ENCODE results near the gene SERTAD1. TPM values are rescaled to one million over a fixed set of nuclear protein-coding genes. Genes with fewer than 3 reads are reported as not detected.
"Not testable (repeated sequence)": the region's sequence is repeated elsewhere in the genome, so short reads cannot be mapped to it uniquely, and the experiment has no call there.

Gene SERTAD1
- total and polyA plus RNA-seq, 4 experiments from 2014 or later, result 5.4 to 11.3 (median 10.6) TPM

DNA sequence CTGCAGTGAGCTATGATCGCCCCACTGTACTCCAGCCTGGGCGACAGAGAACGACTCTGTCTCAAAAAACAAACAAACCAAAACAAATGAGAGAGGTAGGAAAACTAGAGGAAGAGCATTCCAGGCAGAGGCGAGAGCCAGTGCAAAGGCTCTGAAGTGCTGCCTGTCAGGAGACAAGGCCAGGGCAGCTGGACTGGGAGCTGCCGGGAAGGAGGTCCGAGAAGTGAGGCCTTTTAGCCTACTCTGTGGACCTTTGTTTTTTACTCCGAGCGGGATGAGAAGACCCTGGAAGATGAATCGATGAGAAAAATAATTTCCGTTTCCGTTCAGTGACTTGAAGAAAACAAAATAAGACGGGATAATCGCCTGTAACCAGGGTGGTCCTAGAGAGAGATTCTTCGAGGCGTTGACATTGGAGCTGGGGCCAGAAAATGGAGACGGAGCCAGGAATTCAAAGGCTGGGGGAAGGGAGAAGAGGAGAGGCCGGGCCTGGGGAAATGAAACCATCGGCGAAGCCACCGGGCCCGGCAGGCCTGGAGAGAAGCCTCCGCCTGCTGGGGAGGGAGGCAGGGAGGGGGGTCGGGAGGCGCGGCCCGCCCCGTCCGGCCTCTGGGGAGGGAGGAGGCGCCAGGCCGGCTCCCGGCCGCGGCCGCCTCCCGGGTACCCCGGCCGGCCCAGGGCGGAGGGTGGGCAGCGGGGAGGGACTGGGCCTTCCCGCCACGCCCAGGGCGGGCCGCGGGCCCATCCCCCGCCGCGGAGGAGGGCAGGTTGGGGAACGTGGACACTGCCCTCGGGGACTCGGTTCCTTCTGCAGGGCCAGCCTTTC, 7.8 kb upstream of the SERTAD1 start:
- POLR2A ChIA-PET (ENCODE audit: partially characterized antibody), result interaction anchor here (0.9 to 4.3 kb wide), 7 partner anchors 8 to 177 kb away, joined by 3 to 34 read pairs (median 4); partner anchors contain the start of genes PLD3, SERTAD1 and SERTAD3
- intact Hi-C loops (cut with micrococcal nuclease), result loop anchor here (1.0 kb wide), 1 partner anchor 10 kb away; no protein-coding TSS in a partner anchor

DNA sequence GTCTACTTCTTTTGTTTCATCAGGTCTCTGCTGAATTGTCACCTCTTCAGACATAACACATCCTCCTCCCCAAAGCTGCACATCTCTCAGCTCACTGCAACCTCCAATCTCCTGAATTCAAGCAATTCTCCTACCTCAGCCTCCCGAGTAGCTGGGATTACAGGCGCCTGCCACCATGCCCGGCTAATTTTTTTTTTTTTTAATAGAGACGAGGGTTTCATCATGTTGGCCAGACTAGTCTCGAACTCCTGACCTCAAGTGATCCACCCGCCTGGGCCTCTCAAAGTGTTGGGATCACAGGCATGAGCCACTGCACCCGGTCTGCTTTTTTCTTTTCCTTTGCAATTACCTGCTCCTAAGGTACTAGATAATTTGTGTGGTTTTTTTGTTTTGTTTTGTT, 7.0 kb upstream of the SERTAD1 start:
- H3K27me3 Mint-ChIP-seq; intact Hi-C loops (cut with micrococcal nuclease); H3K9me3 Mint-ChIP-seq; DNase-seq; H3K27ac ChIP-seq (ENCODE audit: low read depth, low read length); H3K36me3 ChIP-seq (ENCODE audit: insufficient read depth, low read length); H3K36me3 Mint-ChIP-seq; H3K4me1 Mint-ChIP-seq; H3K9me3 ChIP-seq (ENCODE audit: control insufficient read depth in 1 of 2, low read length in 2 of 2); H3K4me3 ChIP-seq (ENCODE audit: low read length in 2 of 2); H3K27me3 ChIP-seq (ENCODE audit: insufficient read depth, low read length): not testable (repeated sequence)
- POLR2A ChIA-PET (ENCODE audit: partially characterized antibody), result interaction anchor here (0.6 to 4.3 kb wide), 3 partner anchors 8 to 84 kb away, joined by 3 to 34 read pairs (median 12); partner anchors contain the start of genes PLD3 and SERTAD3
- H3K4me1 ChIP-seq (ENCODE audit: insufficient read depth, low read length), result peaks cover 13% of the 10 kb centered on the region
- Mint-ChIP-seq H3K4me3 (peak overlapping the region; percentile 21 to 97 (median 89)), H3K27ac (peak overlapping the region in 4 of 7 donors; percentile 76 to 98 (median 96))
- CTCF ChIA-PET (ENCODE audit: partially characterized antibody), result interaction anchor here (1.2 to 1.6 kb wide), 2 partner anchors 12 to 31 kb away, joined by 6 to 9 read pairs; no protein-coding TSS in a partner anchor

More for the DNA sequence above, 7.8 kb upstream of the SERTAD1 start:
- DNase-seq, result peak; percentile 45 to 65 (median 48)
- H3K4me1 Mint-ChIP-seq, result peaks cover 5 to 10% (median 7%) of the 10 kb centered on the region in 4 donors
- no peaks in the 10 kb centered on the region for H3K36me3 ChIP-seq (ENCODE audit: insufficient read depth, low read length)
- peaks cover 0 to 1% of the 10 kb centered on the region in 2 donors for H3K36me3 Mint-ChIP-seq
- CTCF ChIA-PET (ENCODE audit: partially characterized antibody), result interaction anchor here (1.2 to 1.6 kb wide), 2 partner anchors 13 to 30 kb away, joined by 6 to 9 read pairs; no protein-coding TSS in a partner anchor
- H3K4me3 ChIP-seq (ENCODE audit: low read length in 2 of 2), result peak overlapping the region; percentile 30 to 58
- H3K4me1 ChIP-seq (ENCODE audit: insufficient read depth, low read length), result peaks cover 13% of the 10 kb centered on the region
- H3K4me3 Mint-ChIP-seq, result peak overlapping the region; percentile 87 to 97 (median 92)
- H3K27ac Mint-ChIP-seq, result peak overlapping the region; percentile 76 to 98 (median 97)
- no peaks in the 10 kb centered on the region for H3K27me3 ChIP-seq (ENCODE audit: insufficient read depth, low read length)
- H3K9me3 ChIP-seq (ENCODE audit: control insufficient read depth in 1 of 2, low read length in 2 of 2), result no peaks in the 10 kb centered on the region
- H3K9me3 Mint-ChIP-seq, result no peaks in the 10 kb centered on the region
- peak overlapping the region; percentile 69 for H3K27ac ChIP-seq (ENCODE audit: low read depth, low read length)
- H3K27me3 Mint-ChIP-seq, result no peaks in the 10 kb centered on the region

GRCh38 chr19:40431698-40432097, 5.9 kb upstream of the SERTAD1 start:
- Mint-ChIP-seq H3K27me3 (no peaks in the 10 kb centered on the region), H3K9me3 (no peaks in the 10 kb centered on the region), H3K4me3 (peak overlapping the region in 2 of 8 donors; percentile 17 to 44), H3K36me3 (no peaks in the 10 kb centered on the region), H3K4me1 (peaks cover 5 to 10% (median 7%) of the 10 kb centered on the region in 4 donors), H3K27ac (peak overlapping the region in 1 of 7 donors; percentile 7)
- H3K9me3 ChIP-seq (ENCODE audit: control insufficient read depth in 1 of 2, low read length in 2 of 2), result no peaks in the 10 kb centered on the region
- no peaks in the 10 kb centered on the region for H3K36me3 ChIP-seq (ENCODE audit: insufficient read depth, low read length)
- CTCF ChIA-PET (ENCODE audit: partially characterized antibody), result interaction anchor here (1.3 kb wide), 1 partner anchor 98 kb away, joined by 4 read pairs; no protein-coding TSS in a partner anchor
- H3K27me3 ChIP-seq (ENCODE audit: insufficient read depth, low read length), result no peaks in the 10 kb centered on the region
- H3K27ac ChIP-seq (ENCODE audit: low read depth, low read length), result no peak overlapping the region
- peaks cover 13% of the 10 kb centered on the region for H3K4me1 ChIP-seq (ENCODE audit: insufficient read depth, low read length)
- intact Hi-C loops (cut with micrococcal nuclease), result no loop called here
- H3K4me3 ChIP-seq (ENCODE audit: low read length in 2 of 2), result no peak overlapping the region
- no peak for DNase-seq
- POLR2A ChIA-PET (ENCODE audit: partially characterized antibody), result interaction anchor here (4.3 kb wide), 1 partner anchor 11 kb away, joined by 34 read pairs; the partner anchor contains the start of gene SERTAD3

GRCh38 chr19:40430242-40430641, 4.5 kb upstream of the SERTAD1 start:
- H3K4me3 Mint-ChIP-seq; H3K36me3 ChIP-seq (ENCODE audit: insufficient read depth, low read length); H3K36me3 Mint-ChIP-seq; DNase-seq; H3K4me3 ChIP-seq (ENCODE audit: low read length in 2 of 2); intact Hi-C loops (cut with micrococcal nuclease); H3K9me3 ChIP-seq (ENCODE audit: control insufficient read depth in 1 of 2, low read length in 2 of 2); H3K27me3 Mint-ChIP-seq; H3K27ac ChIP-seq (ENCODE audit: low read depth, low read length); H3K27me3 ChIP-seq (ENCODE audit: insufficient read depth, low read length); H3K9me3 Mint-ChIP-seq; H3K27ac Mint-ChIP-seq: not testable (repeated sequence)
- ChIA-PET POLR2A (ENCODE audit: partially characterized antibody) (interaction anchor here (1.7 kb wide), 1 partner anchor 13 kb away, joined by 5 read pairs; no protein-coding TSS in a partner anchor), CTCF (ENCODE audit: partially characterized antibody) (interaction anchor here (0.9 to 1.0 kb wide), 2 partner anchors 10 kb away, joined by 4 read pairs; no protein-coding TSS in a partner anchor)
- H3K4me1 Mint-ChIP-seq, result peaks cover 8 to 21% (median 13%) of the 10 kb centered on the region in 4 donors
- peaks cover 18% of the 10 kb centered on the region for H3K4me1 ChIP-seq (ENCODE audit: insufficient read depth, low read length)

DNA sequence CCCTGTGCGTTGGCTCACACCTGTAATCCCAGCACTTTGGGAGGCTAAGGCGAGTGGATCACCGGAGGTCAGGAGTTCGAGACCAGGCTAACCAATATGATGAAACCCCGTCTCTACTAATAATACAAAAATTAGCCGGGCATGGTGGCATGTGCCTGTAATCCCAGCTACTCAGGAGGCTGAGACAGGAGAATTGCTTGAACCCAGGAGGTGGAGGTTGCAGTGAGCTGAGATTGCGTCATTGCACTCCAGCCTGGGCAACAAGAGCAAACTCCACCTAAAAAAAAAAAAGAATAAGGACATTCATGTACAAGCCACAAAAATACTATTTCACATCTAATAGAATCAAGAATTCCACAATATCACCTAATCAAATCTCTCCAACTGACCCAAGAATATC, 2.4 kb upstream of the SERTAD1 start:
- H3K4me3 ChIP-seq (ENCODE audit: low read length in 2 of 2); DNase-seq; H3K27me3 ChIP-seq (ENCODE audit: insufficient read depth, low read length); H3K9me3 ChIP-seq (ENCODE audit: control insufficient read depth in 1 of 2, low read length in 2 of 2); H3K27ac Mint-ChIP-seq; H3K36me3 ChIP-seq (ENCODE audit: insufficient read depth, low read length); H3K27ac ChIP-seq (ENCODE audit: low read depth, low read length); H3K9me3 Mint-ChIP-seq; H3K27me3 Mint-ChIP-seq: not testable (repeated sequence)
- ChIA-PET POLR2A (ENCODE audit: partially characterized antibody) (interaction anchor here (8.9 kb wide), 1 partner anchor 13 kb away, joined by 227 read pairs; the partner anchor contains the start of gene SERTAD3), CTCF (ENCODE audit: partially characterized antibody) (interaction anchor here (3.1 kb wide), 1 partner anchor 37 kb away, joined by 24 read pairs; the partner anchor contains the start of gene BLVRB)
- peaks cover 9 to 28% (median 17%) of the 10 kb centered on the region in 4 donors for H3K4me1 Mint-ChIP-seq
- peaks cover 21% of the 10 kb centered on the region for H3K4me1 ChIP-seq (ENCODE audit: insufficient read depth, low read length)
- intact Hi-C loops (cut with micrococcal nuclease), result loop anchor here (5.0 to 10.0 kb wide), 2 partner anchors 143 to 174 kb away; partner anchors contain the start of genes AKT2 and LTBP4
- peak overlapping the region in 1 of 8 donors; percentile 49 for H3K4me3 Mint-ChIP-seq
- H3K36me3 Mint-ChIP-seq, result peaks cover 0 to 11% of the 10 kb centered on the region in 2 donors

- Histone ChIP-seq H3K9me3 (ENCODE audit: control insufficient read depth in 1 of 2, low read length in 2 of 2) (no peaks in the 10 kb centered on the region), H3K27ac (ENCODE audit: low read depth, low read length) (peak overlapping the region; percentile 92), H3K4me3 (ENCODE audit: low read length in 2 of 2) (peak overlapping the region; percentile 79 to 85), H3K4me1 (ENCODE audit: insufficient read depth, low read length) (peaks cover 28% of the 10 kb centered on the region), H3K27me3 (ENCODE audit: insufficient read depth, low read length) (no peaks in the 10 kb centered on the region), H3K36me3 (ENCODE audit: insufficient read depth, low read length) (no peaks in the 10 kb centered on the region)
- Mint-ChIP-seq H3K4me3 (peak overlapping the region; percentile 92 to 99 (median 95)), H3K36me3 (peaks cover 0 to 14% of the 10 kb centered on the region in 2 donors), H3K4me1 (peaks cover 13 to 36% (median 22%) of the 10 kb centered on the region in 4 donors), H3K27ac (peak overlapping the region; percentile 94 to 99 (median 98)), H3K9me3 (peaks cover 0 to 2% (median 0%) of the 10 kb centered on the region in 8 donors), H3K27me3 (peaks cover 0 to 2% of the 10 kb centered on the region in 2 donors)
- POLR2A ChIA-PET (ENCODE audit: partially characterized antibody), result interaction anchor here (0.7 to 8.9 kb wide), 9 partner anchors 9 to 180 kb away, joined by 3 to 227 read pairs (median 6); partner anchors contain the start of genes BLVRB, C19orf47, PLD3 and SERTAD3
- CTCF ChIA-PET (ENCODE audit: partially characterized antibody), result interaction anchor here (0.8 to 1.1 kb wide), 3 partner anchors 20 to 41 kb away, joined by 3 read pairs; partner anchors contain the start of gene BLVRB
- peak in 1 of 5 donors; percentile 11 for DNase-seq
- intact Hi-C loops (cut with micrococcal nuclease), result loop anchor here (1.0 to 10.0 kb wide), 6 partner anchors 18 to 177 kb away; partner anchors contain the start of genes AKT2, BLVRB, C19orf47 and LTBP4
Observed at GRCh38 chr19:40424637-40425449, 949 bp downstream of the SERTAD1 start.
